SK-N-SH treated with all-trans-retinoic acid at 6 μM for 48 hours (cell line): ENCODE results near the gene GLOD4.

Experiments
- ATAC-seq: fragments of 200-7000 bp; cut with Tn5 transposase; 3 replicates; pipeline ENCODE4 v1.9.1; 2020; ENCODE audit warnings: mild to moderate bottlenecking, moderate library complexity
- BACH2 ChIP-seq: fragments of 250-450 bp; sonication (Bioruptor Pico); IDR thresholded peaks from 2 replicates; pipeline ENCODE4 v1.9.0; 2021; ENCODE audit warnings: mild to moderate bottlenecking, borderline replicate concordance
- CSDC2 ChIP-seq: fragments of 250-450 bp; sonication (Bioruptor Pico); IDR thresholded peaks from 2 replicates; pipeline ENCODE4 v1.5.0; 2020; ENCODE audit warnings: mild to moderate bottlenecking, moderate library complexity
- ESRRG ChIP-seq: fragments of 250-450 bp; sonication (Bioruptor Pico); IDR thresholded peaks from 2 replicates; pipeline ENCODE4 v1.6.1; 2021; ENCODE audit warnings: mild to moderate bottlenecking
- GLIS3 ChIP-seq: fragments of 250-450 bp; sonication (Bioruptor Pico); IDR thresholded peaks from 2 replicates; pipeline ENCODE4 v1.5.0; 2020; ENCODE audit warnings: mild to moderate bottlenecking, moderate library complexity
- ISL1 ChIP-seq: fragments of 250-450 bp; sonication (Bioruptor Pico); IDR thresholded peaks from 2 replicates; pipeline ENCODE4 v2.1.2; 2022; ENCODE audit warnings: mild to moderate bottlenecking, moderate library complexity
- OSR1 ChIP-seq: fragments of 250-450 bp; sonication (Bioruptor Pico); IDR thresholded peaks from 2 replicates; pipeline ENCODE4 v1.8.0; 2022; ENCODE audit warnings: moderate library complexity, mild to moderate bottlenecking, inconsistent platforms
- POU6F1 ChIP-seq: fragments of 250-450 bp; sonication (Bioruptor Pico); IDR thresholded peaks from 2 replicates; pipeline ENCODE4 v1.8.0; 2021; ENCODE audit warnings: low read depth, mild to moderate bottlenecking, moderate library complexity, borderline replicate concordance
- PPARA ChIP-seq: fragments of 250-450 bp; sonication (Bioruptor Pico); IDR thresholded peaks from 2 replicates; pipeline ENCODE4 v1.5.0; 2020; ENCODE audit warnings: mild to moderate bottlenecking, borderline replicate concordance
- RARB ChIP-seq: fragments of 250-450 bp; sonication (Bioruptor Pico); IDR thresholded peaks from 2 replicates; pipeline ENCODE4 v1.8.0; 2021; ENCODE audit warnings: mild to moderate bottlenecking, moderate library complexity
- SNAI2 ChIP-seq: fragments of 250-450 bp; sonication (Bioruptor Pico); IDR thresholded peaks from 2 replicates; pipeline ENCODE4 v1.5.0; 2020; ENCODE audit warnings: mild to moderate bottlenecking, moderate library complexity
- TCF4 ChIP-seq: fragments of 250-450 bp; sonication (Bioruptor Pico); IDR thresholded peaks from 2 replicates; pipeline ENCODE4 v1.8.0; 2021; ENCODE audit warnings: mild to moderate bottlenecking, moderate library complexity, borderline replicate concordance
- TOX ChIP-seq: fragments of 250-450 bp; sonication (Bioruptor Pico); IDR thresholded peaks from 2 replicates; pipeline ENCODE4 v1.8.0; 2021; ENCODE audit warnings: mild to moderate bottlenecking, moderate library complexity, borderline replicate concordance
- TSHZ2 ChIP-seq: fragments of 250-450 bp; sonication (Bioruptor Pico); IDR thresholded peaks from 2 replicates; pipeline ENCODE4 v1.5.0; 2020; ENCODE audit warnings: mild to moderate bottlenecking, moderate library complexity
- ZC3H10 ChIP-seq: fragments of 250-450 bp; sonication (Bioruptor Pico); IDR thresholded peaks from 2 replicates; pipeline ENCODE4 v1.5.1; 2021; ENCODE audit warnings: mild to moderate bottlenecking, moderate library complexity
- ZFP3 ChIP-seq: fragments of 250-450 bp; sonication (Bioruptor Pico); IDR thresholded peaks from 2 replicates; pipeline ENCODE4 v1.5.0; 2020; ENCODE audit warnings: mild to moderate bottlenecking, moderate library complexity
- ZFP30 ChIP-seq: fragments of 450-650 bp; formaldehyde crosslinking; IDR thresholded peaks from 2 replicates; pipeline ENCODE4 v1.5.0; 2022; ENCODE audit warnings: mild to moderate bottlenecking, moderate library complexity
- ZNF565 ChIP-seq: fragments of 450-650 bp; formaldehyde crosslinking; conservative IDR thresholded peaks from 2 replicates; pipeline ENCODE4 v1.5.0; 2020; ENCODE audit warnings: low read depth, mild to moderate bottlenecking, moderate library complexity
- ZNF70 ChIP-seq: fragments of 450-650 bp; formaldehyde crosslinking; IDR thresholded peaks from 2 replicates; pipeline ENCODE4 v1.5.0; 2020; ENCODE audit warnings: mild to moderate bottlenecking, moderate library complexity
- ZNF8 ChIP-seq: fragments of 450-650 bp; formaldehyde crosslinking; IDR thresholded peaks from 2 replicates; pipeline ENCODE4 v1.5.0; 2020; ENCODE audit warnings: mild to moderate bottlenecking, moderate library complexity
- TF ChIP-seq, protein P1 (sequence below): fragments of 250-450 bp; sonication (Bioruptor Pico); IDR thresholded peaks from 2 replicates; pipeline ENCODE4 v1.5.1; 2021; ENCODE audit warnings: mild to moderate bottlenecking, moderate library complexity
- TF ChIP-seq, protein P2 (sequence below): fragments of 250-450 bp; sonication (Bioruptor Pico); IDR thresholded peaks from 2 replicates; pipeline ENCODE4 v1.8.0; 2020; ENCODE audit warnings: mild to moderate bottlenecking, moderate library complexity, borderline replicate concordance

Gene GLOD4

GRCh38 chr17:743139-743538 lies 38.9 kb downstream of the GLOD4 start:
- TF ChIP-seq PPARA (CRISPR knock-in tag) (no peak), ESRRG (CRISPR knock-in tag) (no peak), CSDC2 (CRISPR knock-in tag) (no peak), ZC3H10 (CRISPR knock-in tag) (no peak), ZNF8 (CRISPR knock-in tag) (no peak)
- no peak for ATAC-seq

GRCh38 chr17:742147-742793 lies 39.8 kb downstream of the GLOD4 start:
- TF ChIP-seq ZNF70 (CRISPR knock-in tag) (no peak), ZNF8 (CRISPR knock-in tag) (no peak), ZC3H10 (CRISPR knock-in tag) (no peak), ESRRG (CRISPR knock-in tag) (no peak), ISL1 (CRISPR knock-in tag) (no peak), BACH2 (no peak), ZNF565 (CRISPR knock-in tag) (no peak), GLIS3 (CRISPR knock-in tag) (no peak), TSHZ2 (CRISPR knock-in tag) (no peak), TCF4 (CRISPR knock-in tag) (no peak), ZFP30 (CRISPR knock-in tag) (no peak), POU6F1 (CRISPR knock-in tag) (no peak), ZFP3 (no peak)
- TF ChIP-seq, protein P1, sequence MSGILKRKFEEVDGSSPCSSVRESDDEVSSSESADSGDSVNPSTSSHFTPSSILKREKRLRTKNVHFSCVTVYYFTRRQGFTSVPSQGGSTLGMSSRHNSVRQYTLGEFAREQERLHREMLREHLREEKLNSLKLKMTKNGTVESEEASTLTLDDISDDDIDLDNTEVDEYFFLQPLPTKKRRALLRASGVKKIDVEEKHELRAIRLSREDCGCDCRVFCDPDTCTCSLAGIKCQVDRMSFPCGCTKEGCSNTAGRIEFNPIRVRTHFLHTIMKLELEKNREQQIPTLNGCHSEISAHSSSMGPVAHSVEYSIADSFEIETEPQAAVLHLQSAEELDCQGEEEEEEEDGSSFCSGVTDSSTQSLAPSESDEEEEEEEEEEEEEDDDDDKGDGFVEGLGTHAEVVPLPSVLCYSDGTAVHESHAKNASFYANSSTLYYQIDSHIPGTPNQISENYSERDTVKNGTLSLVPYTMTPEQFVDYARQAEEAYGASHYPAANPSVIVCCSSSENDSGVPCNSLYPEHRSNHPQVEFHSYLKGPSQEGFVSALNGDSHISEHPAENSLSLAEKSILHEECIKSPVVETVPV (CRISPR knock-in tag), result no peak
- TF ChIP-seq, protein P2, sequence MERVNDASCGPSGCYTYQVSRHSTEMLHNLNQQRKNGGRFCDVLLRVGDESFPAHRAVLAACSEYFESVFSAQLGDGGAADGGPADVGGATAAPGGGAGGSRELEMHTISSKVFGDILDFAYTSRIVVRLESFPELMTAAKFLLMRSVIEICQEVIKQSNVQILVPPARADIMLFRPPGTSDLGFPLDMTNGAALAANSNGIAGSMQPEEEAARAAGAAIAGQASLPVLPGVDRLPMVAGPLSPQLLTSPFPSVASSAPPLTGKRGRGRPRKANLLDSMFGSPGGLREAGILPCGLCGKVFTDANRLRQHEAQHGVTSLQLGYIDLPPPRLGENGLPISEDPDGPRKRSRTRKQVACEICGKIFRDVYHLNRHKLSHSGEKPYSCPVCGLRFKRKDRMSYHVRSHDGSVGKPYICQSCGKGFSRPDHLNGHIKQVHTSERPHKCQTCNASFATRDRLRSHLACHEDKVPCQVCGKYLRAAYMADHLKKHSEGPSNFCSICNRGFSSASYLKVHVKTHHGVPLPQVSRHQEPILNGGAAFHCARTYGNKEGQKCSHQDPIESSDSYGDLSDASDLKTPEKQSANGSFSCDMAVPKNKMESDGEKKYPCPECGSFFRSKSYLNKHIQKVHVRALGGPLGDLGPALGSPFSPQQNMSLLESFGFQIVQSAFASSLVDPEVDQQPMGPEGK (CRISPR knock-in tag), result no peak
- ATAC-seq, result no peak

- no peak for TF ChIP-seq SNAI2 (CRISPR knock-in tag)
- TF ChIP-seq, all 23 proteins: peak for 0
- no peak for ATAC-seq
These were observed 41.7 kb downstream of the GLOD4 start for GRCh38 chr17:740240-741017.

DNA sequence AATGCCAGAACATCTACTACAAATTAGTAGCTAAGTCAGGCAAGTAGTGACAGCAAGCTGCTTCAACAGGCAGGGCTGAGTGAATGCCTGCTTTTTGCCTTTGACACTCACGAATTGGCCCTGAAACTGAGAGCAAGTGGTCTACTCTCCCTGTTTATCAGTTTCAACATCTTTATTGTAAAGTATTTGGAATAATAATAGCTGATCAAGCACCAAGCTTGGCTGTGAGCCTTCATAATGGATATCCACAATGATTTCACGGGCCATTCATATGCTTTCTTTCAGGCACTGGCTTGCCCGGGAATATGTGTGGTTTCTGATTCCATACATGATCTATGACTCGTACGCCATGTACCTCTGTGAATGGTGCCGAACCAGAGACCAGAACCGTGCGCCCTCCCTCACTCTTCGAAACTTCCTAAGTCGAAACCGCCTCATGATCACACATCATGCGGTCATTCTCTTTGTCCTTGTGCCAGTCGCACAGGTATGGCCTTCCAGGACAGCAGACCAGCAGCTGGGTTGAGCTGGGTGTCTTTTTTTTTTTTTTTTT lies 44.4 kb downstream of the GLOD4 start:
- no peak for ATAC-seq
- TF ChIP-seq POU6F1 (CRISPR knock-in tag) (no peak), ZFP30 (CRISPR knock-in tag) (no peak), ZFP3 (no peak), GLIS3 (CRISPR knock-in tag) (no peak), ZC3H10 (CRISPR knock-in tag) (no peak), RARB (CRISPR knock-in tag) (no peak), TOX (CRISPR knock-in tag) (no peak), TCF4 (CRISPR knock-in tag) (no peak), OSR1 (CRISPR knock-in tag) (no peak), SNAI2 (CRISPR knock-in tag) (no peak), ZNF8 (CRISPR knock-in tag) (no peak), ZNF70 (CRISPR knock-in tag) (no peak), CSDC2 (CRISPR knock-in tag) (no peak), ISL1 (CRISPR knock-in tag) (no peak)
- TF ChIP-seq, protein P2 (CRISPR knock-in tag), result no peak
